HEK293T (cell line): ENCODE data around the gene CELF4.

Source experiments
- ELF4 ChIP-seq: fragments of 450-650 bp; IDR thresholded peaks from 2 replicates; pipeline ENCODE4 v1.6.1; 2017; ENCODE audit warnings: antibody characterized with exemption
- SP1 ChIP-seq: fragments of 450-650 bp; IDR thresholded peaks from 2 replicates; pipeline ENCODE4 v1.6.1; 2017
- ZNF384 ChIP-seq: fragments of 450-650 bp; IDR thresholded peaks from 2 replicates; pipeline ENCODE4 v1.6.1; 2016

GRCh38 chr18:37426586-37426985 lies 139.0 kb downstream of the CELF4 start:
- TF ChIP-seq ZNF384 = no peak
- no peak for TF ChIP-seq SP1
- TF ChIP-seq ELF4 = no peak
